HepG2 (cell line): ENCODE measurements around the gene MED13L.

ENCODE experiments used
- ATF6 ChIP-seq: sonication (generic); formaldehyde crosslinking; conservative IDR thresholded peaks from 2 replicates; pipeline ENCODE4 v1.4.0; 2020; ENCODE audit warnings: missing genetic modification reagents
- CEBPB ChIP-seq: IDR thresholded peaks from 2 replicates; pipeline ENCODE4 v1.6.1; 2011; ENCODE audit warnings: low read depth, low read length, improper control_type of control experiment, borderline replicate concordance
- EZH2 ChIP-seq: conservative IDR thresholded peaks from 2 replicates; pipeline ENCODE4 v1.6.1; 2012; ENCODE audit warnings: mild to moderate bottlenecking, low read depth, low read length, moderate library complexity

GRCh38 chr12:116028619-116029018 lies 248.9 kb downstream of the MED13L start:
- TF ChIP-seq ATF6 (CRISPR knock-in tag) (no peak), CEBPB (no peak), EZH2 (no peak)
